ENCODE measurements around the gene C1QC. TPM values are rescaled to one million over a fixed set of nuclear protein-coding genes. Genes with fewer than 3 reads are reported as not detected.

Gene C1QC
- total and polyA plus RNA-seq, 2 of the 8 experiments (the other 6 are each of a cell fraction or from before 2014, with no cell fraction given): not detected

GRCh38 chr1:22612671-22613571, 30.5 kb upstream of the C1QC start:
- FAIRE-seq (no peak), DNase-seq (ENCODE audit: low read depth in 1 of 2, low spot score in 2 of 2) (no peak)
- Histone ChIP-seq H4K20me1 (replicated peaks in 1 of 2; ENCODE audit: control insufficient read depth in 1 of 2, insufficient read depth in 2 of 2, low read length in 2 of 2) (peaks cover 0 to 8% of the 10 kb centered on the region in 2 experiments), H3K14ac (ENCODE audit: insufficient read length) (no peak overlapping the region), H3K79me1 (ENCODE audit: low read depth, low read length) (no peaks in the 10 kb centered on the region), H2BK12ac (ENCODE audit: low read depth, low read length) (no peak overlapping the region), H2AFZ (ENCODE audit: low read length) (no peak overlapping the region), H3K9me3 (ENCODE audit: insufficient read depth in 2 of 2, low read depth in 1 of 2, low read length in 1 of 2) (no peaks in the 10 kb centered on the region), H3K4me2 (ENCODE audit: insufficient read depth in 1 of 2, low read depth in 2 of 2, low read length in 2 of 2) (no peak overlapping the region), H3K4me3 (ENCODE audit: extremely low read depth in 1 of 4, insufficient read depth in 2 of 4, low read depth in 3 of 4, low read length in 4 of 4) (no peak overlapping the region), H2BK20ac (ENCODE audit: low read length) (no peak overlapping the region), H3K23me2 (ENCODE audit: low read depth, low read length) (no peaks in the 10 kb centered on the region; the same call in 1 of the 2 replicates), H3K9ac (replicated peaks in 1 of 4; ENCODE audit: extremely low read depth in 1 of 4, low read depth in 3 of 4, low read length in 3 of 4) (no peak overlapping the region), H4K8ac (ENCODE audit: extremely low read depth, insufficient read depth, low read length) (no peak overlapping the region), H3K27me3 (replicated peaks in 1 of 4; ENCODE audit: control insufficient read depth in 3 of 4, extremely low read depth in 1 of 4, insufficient read depth in 3 of 4, low read length in 3 of 4) (no peaks in the 10 kb centered on the region; a peak in 2 of 7 replicates), H3K79me2 (ENCODE audit: control insufficient read depth in 1 of 2, insufficient read depth in 2 of 2, low read length in 2 of 2) (no peaks in the 10 kb centered on the region), H3K4ac (replicated peaks; ENCODE audit: insufficient read length, low read depth, low read length) (no peak overlapping the region), H2AK5ac (ENCODE audit: low read depth, low read length) (no peak overlapping the region), H3K36me3 (ENCODE audit: control insufficient read depth in 2 of 4, insufficient read depth in 4 of 4, low read length in 3 of 4) (no peaks in the 10 kb centered on the region), H3K18ac (ENCODE audit: extremely low read depth, low read length) (no peak overlapping the region), H4K91ac (replicated peaks; ENCODE audit: insufficient read length, low read length) (no peak overlapping the region), H3K56ac (replicated peaks; ENCODE audit: insufficient read length, low read depth, low read length) (no peak overlapping the region), H2BK5ac (ENCODE audit: low read depth, low read length) (no peak overlapping the region), H2BK120ac (replicated peaks; ENCODE audit: low read depth, low read length) (no peak overlapping the region), H3K23ac (ENCODE audit: insufficient read length) (no peak overlapping the region), H3K27ac (ENCODE audit: low read depth, low read length) (no peak overlapping the region), H3K4me1 (replicated peaks in 1 of 4; ENCODE audit: control insufficient read depth in 3 of 4, insufficient read depth in 4 of 4, low read length in 3 of 4) (peaks cover 0 to 6% (median 3%) of the 10 kb centered on the region in 4 experiments; a peak in 6 of 7 replicates), H2BK15ac (ENCODE audit: low read length) (no peak overlapping the region), H4K5ac (ENCODE audit: insufficient read length, low read depth, low read length) (no peak overlapping the region)
- WGBS, 2 experiments (ENCODE audit: extremely low coverage in 1 of 2, insufficient coverage in 1 of 2, insufficient read length in 1 of 2, insufficient replicate concordance in 2 of 2, low coverage in 1 of 2, low lambda C conversion rate in 2 of 2, missing lambda C conversion rate in 1 of 2): 75% methylated on average over 12 of the region's 12 CpGs; no CpG with 5 or more reads in 1 of the 2 experiments
- POLR2A ChIA-PET (ENCODE audit: partially characterized antibody): interaction anchor here (1.4 to 1.8 kb wide), 3 partner anchors 12 to 29 kb away, joined by 3 to 7 read pairs (median 3); no protein-coding TSS in a partner anchor
- TF ChIP-seq TAF1 (IDR thresholded peaks at IDR 0.05; ENCODE audit: low read depth, low read length): no peak
- no peak for TF ChIP-seq SIN3A (conservative IDR thresholded peaks at IDR 0.05 in 1 of 2, IDR thresholded peaks at IDR 0.05 in 1 of 2; ENCODE audit: low read depth in 1 of 2, low read length in 2 of 2)
- TF ChIP-seq SP2 (IDR thresholded peaks at IDR 0.05; ENCODE audit: low read length): no peak
- no peak for TF ChIP-seq FOSL1 (IDR thresholded peaks at IDR 0.05; ENCODE audit: insufficient read depth, low read depth, low read length)
- no peak for TF ChIP-seq NANOG (IDR thresholded peaks at IDR 0.05; ENCODE audit: insufficient read depth, low read depth, low read length, poor library complexity, severe bottlenecking)
- TF ChIP-seq CREB1 (IDR thresholded peaks at IDR 0.05): no peak
- CTCF ChIA-PET (ENCODE audit: partially characterized antibody): interaction anchor here (0.6 to 3.4 kb wide), 10 partner anchors 9 to 114 kb away, joined by 3 to 13 read pairs (median 6); no protein-coding TSS in a partner anchor

All from H1 (cell line).